ACC112 (cell line): ENCODE data around the gene RPS19BP1.

Experiments
- H2AFZ ChIP-seq: fragments of 200-600 bp; sonication (generic); one replicate; pipeline ENCODE4 v1.6.0; 2017; ENCODE audit warnings: antibody characterized with exemption, low read length; ENCODE audit not compliant: unreplicated experiment
- H3K27ac ChIP-seq: fragments of 200-600 bp; sonication (generic); 2 replicates; pipeline ENCODE4 v1.5.1; 2014; ENCODE audit warnings: low read depth, mild to moderate bottlenecking, antibody characterized with exemption, low read length, moderate library complexity
- H3K27me3 ChIP-seq: fragments of 200-600 bp; sonication (generic); 2 replicates; pipeline ENCODE4 v1.6.1; 2014; ENCODE audit warnings: mild to moderate bottlenecking, antibody characterized with exemption, low read length, moderate library complexity, mixed read lengths; ENCODE audit not compliant: insufficient read depth
- H3K36me3 ChIP-seq: fragments of 200-600 bp; sonication (generic); 2 replicates; pipeline ENCODE4 v1.6.1; 2016; ENCODE audit warnings: mild to moderate bottlenecking, antibody characterized with exemption, low read length, moderate library complexity, mixed read lengths; ENCODE audit not compliant: insufficient read depth
- H3K4me1 ChIP-seq: fragments of 200-600 bp; sonication (generic); one replicate; pipeline ENCODE4 v1.6.1; 2016; ENCODE audit warnings: low read length, mixed read lengths; ENCODE audit not compliant: insufficient read depth, unreplicated experiment, control insufficient read depth
- H3K4me3 ChIP-seq: fragments of 200-600 bp; sonication (generic); 2 replicates; pipeline ENCODE4 v1.5.1; 2014; ENCODE audit warnings: mild to moderate bottlenecking, low read depth, low read length
- H3K79me2 ChIP-seq: fragments of 200-600 bp; sonication (generic); one replicate; pipeline ENCODE4 v1.6.0; 2016; ENCODE audit warnings: low read length; ENCODE audit not compliant: control insufficient read depth, unreplicated experiment, insufficient read depth

Gene RPS19BP1

DNA sequence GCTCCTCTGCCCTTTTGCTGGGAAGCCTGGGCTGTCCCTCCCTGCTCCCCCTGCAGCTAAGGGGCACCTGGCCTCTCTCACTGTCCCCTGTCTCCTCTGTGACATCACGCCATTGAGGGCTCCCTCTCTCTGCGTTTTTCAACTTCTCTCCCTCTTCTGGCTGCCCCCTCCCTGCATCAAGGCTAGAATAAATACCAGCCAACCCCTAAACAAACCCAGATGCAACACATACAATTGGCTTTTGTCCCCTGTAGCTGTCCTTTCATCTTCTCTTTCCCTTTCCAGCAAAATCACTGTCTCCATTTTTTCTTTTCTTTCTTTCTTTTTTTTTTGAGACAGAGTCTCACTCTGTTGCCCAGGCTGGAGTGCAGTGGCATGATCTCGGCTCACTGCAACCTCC is 33.7 kb downstream of the RPS19BP1 start:
- no peaks in the 10 kb centered on the region for H3K36me3 ChIP-seq
- H2AFZ ChIP-seq = no peak overlapping the region
- no peak overlapping the region for H3K27ac ChIP-seq
- no peaks in the 10 kb centered on the region for H3K27me3 ChIP-seq
- peaks cover 24% of the 10 kb centered on the region for H3K4me1 ChIP-seq
- no peak overlapping the region for H3K4me3 ChIP-seq
- H3K79me2 ChIP-seq = peaks cover 16% of the 10 kb centered on the region

DNA sequence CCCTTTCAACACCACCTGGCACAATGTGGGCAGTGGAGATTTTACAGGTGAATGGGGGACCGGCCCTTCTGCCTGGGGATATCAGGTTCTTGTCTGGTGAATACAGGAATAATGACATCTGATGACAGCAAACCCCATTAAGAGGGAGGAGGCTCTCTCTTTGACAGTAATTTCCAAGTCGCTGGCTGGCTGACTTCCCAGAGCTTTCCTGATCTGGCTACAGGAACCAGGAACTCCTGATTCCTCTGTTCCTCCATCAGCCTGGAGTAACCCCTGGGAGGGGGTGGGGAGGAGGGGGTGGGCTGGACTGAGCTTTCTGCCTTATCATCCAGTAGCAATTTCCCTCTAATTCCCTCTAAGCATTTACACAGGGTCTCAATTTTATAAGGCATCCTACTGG is 34.2 kb downstream of the RPS19BP1 start:
- no peak overlapping the region for H3K4me3 ChIP-seq
- H2AFZ ChIP-seq = no peak overlapping the region
- peaks cover 24% of the 10 kb centered on the region for H3K4me1 ChIP-seq
- H3K36me3 ChIP-seq = no peaks in the 10 kb centered on the region
- no peaks in the 10 kb centered on the region for H3K27me3 ChIP-seq
- H3K27ac ChIP-seq = no peak overlapping the region
- H3K79me2 ChIP-seq = peaks cover 12% of the 10 kb centered on the region

DNA sequence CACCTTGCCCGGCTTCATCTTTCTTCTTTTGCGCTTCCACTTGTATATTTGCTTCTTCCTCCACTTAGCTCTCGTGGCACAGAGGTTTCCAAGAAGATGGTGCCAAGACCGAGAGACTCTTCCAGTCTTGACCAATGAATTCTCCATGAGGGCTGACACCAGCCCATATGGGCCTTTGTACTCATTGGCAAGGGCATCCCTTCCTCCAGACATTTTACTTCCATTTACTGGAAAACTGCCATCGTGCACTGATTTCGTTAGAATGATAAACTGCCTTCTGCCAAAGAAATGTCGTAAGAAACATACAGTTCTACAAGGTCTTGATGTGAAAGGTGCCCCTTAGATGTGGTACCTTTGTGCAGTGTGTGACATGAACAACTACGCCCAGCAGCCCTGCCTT is 35.1 kb downstream of the RPS19BP1 start:
- H2AFZ ChIP-seq = no peak overlapping the region
- H3K4me3 ChIP-seq = no peak overlapping the region
- peaks cover 2% of the 10 kb centered on the region for H3K79me2 ChIP-seq
- no peaks in the 10 kb centered on the region for H3K36me3 ChIP-seq
- no peak overlapping the region for H3K27ac ChIP-seq
- no peaks in the 10 kb centered on the region for H3K27me3 ChIP-seq
- peaks cover 23% of the 10 kb centered on the region for H3K4me1 ChIP-seq

DNA sequence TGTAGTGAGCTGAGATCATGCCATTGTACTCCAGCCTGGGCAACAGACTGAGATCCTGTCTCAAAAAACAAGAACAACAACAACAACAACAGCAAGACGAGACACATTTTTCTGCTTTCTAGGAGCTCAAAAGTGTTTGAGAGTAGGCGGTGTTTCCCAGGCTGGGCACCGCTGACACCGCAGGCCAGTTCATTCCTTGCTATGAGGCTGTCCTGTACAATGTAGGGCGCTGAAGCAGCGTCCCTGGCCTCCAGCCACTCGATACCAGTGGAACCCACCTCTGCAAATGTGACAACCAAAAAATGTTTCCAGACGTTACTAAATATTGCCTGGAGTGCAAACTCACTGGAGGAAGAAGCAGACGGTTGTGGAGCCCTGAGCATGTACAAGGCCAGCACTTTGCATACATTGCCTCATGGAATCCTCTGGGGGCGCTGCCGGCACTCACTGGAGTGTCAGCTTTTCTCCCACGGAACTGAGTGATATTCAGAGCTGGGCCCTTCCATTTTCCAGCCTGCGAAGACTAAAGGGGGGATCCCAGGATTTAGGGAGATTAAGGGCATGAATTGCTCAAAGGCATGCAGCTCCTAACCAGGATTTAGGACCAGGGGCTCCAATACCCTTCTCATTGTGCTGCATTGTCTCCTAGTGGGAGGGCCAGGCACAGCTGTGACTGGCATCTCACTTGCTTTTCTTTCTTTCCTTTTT is 36.3 kb downstream of the RPS19BP1 start:
- H3K27me3 ChIP-seq = no peaks in the 10 kb centered on the region
- H2AFZ ChIP-seq = no peak overlapping the region
- no peaks in the 10 kb centered on the region for H3K79me2 ChIP-seq
- peaks cover 20% of the 10 kb centered on the region for H3K4me1 ChIP-seq
- no peak overlapping the region for H3K4me3 ChIP-seq
- H3K36me3 ChIP-seq = no peaks in the 10 kb centered on the region
- H3K27ac ChIP-seq = no peak overlapping the region

DNA sequence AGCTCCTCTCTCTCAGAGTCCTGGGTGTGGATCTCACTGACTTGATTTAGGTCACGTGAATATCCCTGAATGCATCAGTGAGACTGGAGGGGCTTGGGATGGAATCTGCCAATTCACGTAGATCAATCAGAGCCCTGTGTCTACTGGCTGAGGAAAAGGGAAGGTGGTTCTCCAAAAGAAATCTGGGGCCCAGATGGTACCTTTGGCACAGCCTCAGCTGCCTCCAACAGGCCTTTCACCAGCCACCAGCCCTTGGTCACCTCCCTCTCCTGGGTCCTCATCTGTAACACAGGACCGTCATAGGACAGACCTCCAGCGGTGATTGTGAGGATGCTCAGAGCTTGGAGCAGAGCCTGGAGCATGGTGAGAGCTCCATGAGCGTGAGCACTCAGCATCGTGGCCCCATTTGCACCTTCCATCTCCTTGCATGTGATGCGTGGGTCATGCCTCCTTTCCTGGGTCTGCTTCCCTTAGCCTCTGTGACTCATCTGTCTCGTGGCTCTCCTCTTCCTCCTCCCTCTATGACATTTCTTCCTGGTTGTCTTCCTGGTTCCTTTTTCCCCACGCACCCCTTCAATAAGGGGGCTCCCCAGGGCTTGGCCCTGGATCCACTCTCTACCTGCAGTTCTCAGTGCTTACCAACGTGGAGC is 38.0 kb downstream of the RPS19BP1 start:
- Histone ChIP-seq H3K27ac (peak overlapping the region; percentile 44; the same call in 1 of the 2 replicates), H3K79me2 (no peaks in the 10 kb centered on the region), H3K4me1 (peaks cover 16% of the 10 kb centered on the region), H2AFZ (no peak overlapping the region), H3K4me3 (no peak overlapping the region), H3K36me3 (no peaks in the 10 kb centered on the region), H3K27me3 (no peaks in the 10 kb centered on the region)

DNA sequence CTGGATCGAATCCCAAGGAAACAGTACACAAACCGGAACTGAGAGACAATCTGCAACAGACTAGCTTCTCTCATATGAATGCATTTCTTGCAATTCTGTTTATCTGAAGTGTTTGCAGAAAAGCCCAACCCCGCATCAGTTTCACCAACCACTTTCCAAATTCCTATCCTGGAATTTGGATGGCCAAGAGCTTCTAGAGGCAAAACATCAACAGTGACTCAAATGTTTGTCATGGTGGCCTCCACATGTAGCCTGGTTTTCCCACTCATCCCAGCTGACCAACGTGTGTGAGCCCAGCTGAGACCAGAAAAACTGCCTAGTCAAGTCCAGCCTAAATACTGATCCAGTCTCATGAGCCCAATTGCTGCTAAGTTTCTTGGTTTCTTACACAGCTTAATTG is 38.8 kb downstream of the RPS19BP1 start:
- Histone ChIP-seq H2AFZ (no peak overlapping the region), H3K79me2 (no peaks in the 10 kb centered on the region), H3K27me3 (no peaks in the 10 kb centered on the region), H3K27ac (peak overlapping the region; percentile 44; the same call in 1 of the 2 replicates), H3K4me1 (peaks cover 16% of the 10 kb centered on the region), H3K4me3 (no peak overlapping the region), H3K36me3 (no peaks in the 10 kb centered on the region)

DNA sequence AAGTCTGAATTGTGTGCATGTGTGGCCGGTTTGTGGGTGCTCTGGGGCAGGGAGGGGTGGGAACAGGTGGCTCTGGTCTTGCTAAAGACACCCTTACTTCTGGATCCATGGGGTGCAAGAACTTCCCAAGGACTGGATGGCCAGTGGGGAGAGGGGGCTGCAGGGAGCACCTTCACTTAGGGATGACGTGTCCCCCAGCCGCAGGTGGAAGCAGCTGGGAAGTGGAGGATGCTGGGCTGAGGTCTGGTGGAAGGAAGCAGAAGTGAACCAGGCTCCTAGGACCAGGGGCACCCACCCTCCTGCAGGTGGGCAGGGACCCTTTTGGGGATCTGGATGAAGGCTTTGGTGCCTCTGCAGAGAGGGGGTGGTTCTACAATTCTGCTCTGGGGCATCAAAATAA is 40.4 kb downstream of the RPS19BP1 start:
- H3K4me3 ChIP-seq = no peak overlapping the region
- peaks cover 16% of the 10 kb centered on the region for H3K4me1 ChIP-seq
- H3K27me3 ChIP-seq = no peaks in the 10 kb centered on the region
- H3K36me3 ChIP-seq = no peaks in the 10 kb centered on the region
- no peak overlapping the region for H2AFZ ChIP-seq
- no peaks in the 10 kb centered on the region for H3K79me2 ChIP-seq
- no peak overlapping the region for H3K27ac ChIP-seq

DNA sequence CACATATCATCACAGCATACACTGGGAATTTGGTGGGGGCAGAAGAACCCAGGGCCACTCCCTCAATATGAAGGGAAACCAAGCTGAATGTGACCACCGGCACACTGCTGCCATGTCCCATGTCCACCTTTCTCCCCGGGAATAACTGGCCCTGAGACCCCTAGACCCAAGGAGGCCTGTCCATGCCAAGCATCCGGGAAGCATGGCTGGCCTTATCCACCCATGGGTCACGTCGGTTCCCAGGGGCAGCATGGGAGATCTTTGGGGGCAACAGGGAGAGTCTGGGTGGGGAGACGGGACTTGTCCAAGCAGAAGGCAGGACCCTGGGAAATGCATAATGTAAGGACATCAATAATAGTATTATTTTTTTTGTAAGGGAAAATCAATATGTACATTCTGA is 40.9 kb downstream of the RPS19BP1 start:
- H3K4me1 ChIP-seq = peaks cover 16% of the 10 kb centered on the region

DNA sequence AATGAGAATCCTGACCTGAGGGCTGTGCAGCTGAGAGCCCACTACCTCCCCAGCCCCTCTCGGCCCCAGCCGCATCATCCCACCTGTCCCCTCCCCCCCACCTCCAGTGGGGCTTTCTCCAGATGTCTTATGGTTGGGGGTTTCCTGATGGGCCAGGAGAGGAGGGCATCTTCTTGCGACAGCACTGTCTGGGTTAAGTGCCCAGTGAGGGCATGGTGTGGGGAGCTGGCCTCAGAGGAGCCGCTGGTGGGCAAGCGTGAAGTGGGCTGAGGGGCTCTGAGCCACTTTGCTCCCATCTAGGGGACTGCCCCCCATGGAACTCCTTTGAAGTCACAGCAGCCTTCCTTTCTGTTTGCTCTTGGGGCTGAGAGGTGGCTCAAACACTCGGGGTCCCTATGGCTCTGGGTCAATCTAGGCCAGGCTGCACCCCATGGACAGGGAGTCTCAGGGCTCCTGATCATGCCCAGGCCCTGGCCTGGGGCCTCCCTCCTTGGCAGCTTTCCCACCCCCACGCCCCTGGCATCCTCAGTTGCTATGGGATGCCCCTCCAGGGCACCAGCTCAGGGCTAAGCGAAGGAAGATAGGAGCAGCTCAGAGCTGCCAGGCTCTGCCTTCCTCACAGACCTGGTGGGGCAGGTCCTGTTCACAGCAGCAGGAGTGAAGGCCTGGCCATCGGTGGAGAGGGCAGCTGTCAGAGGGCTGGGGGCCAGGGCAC is 41.4 kb downstream of the RPS19BP1 start:
- Histone ChIP-seq H3K4me1 (peaks cover 16% of the 10 kb centered on the region), H2AFZ (no peak overlapping the region), H3K36me3 (no peaks in the 10 kb centered on the region), H3K27ac (no peak overlapping the region), H3K79me2 (no peaks in the 10 kb centered on the region), H3K27me3 (no peaks in the 10 kb centered on the region), H3K4me3 (no peak overlapping the region)

More for the DNA sequence above, 40.9 kb downstream of the RPS19BP1 start:
- no peaks in the 10 kb centered on the region for H3K79me2 ChIP-seq
- H3K4me3 ChIP-seq = no peak overlapping the region
- no peaks in the 10 kb centered on the region for H3K36me3 ChIP-seq
- H3K27ac ChIP-seq = no peak overlapping the region
- no peak overlapping the region for H2AFZ ChIP-seq
- no peaks in the 10 kb centered on the region for H3K27me3 ChIP-seq

DNA sequence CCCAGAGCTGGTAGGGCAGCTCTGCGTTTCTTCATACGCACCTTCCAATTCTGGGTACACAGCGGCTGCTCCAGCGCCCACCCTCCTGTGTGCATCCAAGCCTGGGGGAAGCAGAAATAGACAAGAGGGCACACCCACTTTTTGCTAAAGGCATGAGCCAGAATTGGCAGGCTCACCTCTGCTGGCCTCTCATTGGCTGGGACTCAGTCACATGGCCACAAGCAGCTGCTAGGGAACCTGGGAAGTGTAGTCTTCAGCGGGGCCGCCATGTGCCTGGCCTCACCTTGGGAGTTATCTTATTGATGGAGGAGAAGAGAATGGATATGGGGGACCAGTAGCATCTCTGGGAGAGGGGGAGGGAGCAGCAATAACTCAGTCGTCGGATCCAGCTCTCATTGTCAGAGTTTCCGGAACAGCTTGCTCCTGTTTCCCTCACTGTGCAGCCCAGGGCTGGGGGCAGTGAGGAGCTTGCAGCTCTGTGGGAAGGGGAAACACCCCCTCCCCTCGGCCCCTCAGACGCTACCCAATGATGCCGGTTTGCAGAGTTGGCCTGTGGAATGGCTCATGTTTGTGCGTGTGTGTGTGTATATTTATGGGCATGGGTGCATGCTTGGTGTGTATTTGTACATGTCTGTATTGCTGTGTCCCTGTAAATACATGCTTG is 42.3 kb downstream of the RPS19BP1 start:
- Histone ChIP-seq H3K36me3 (no peaks in the 10 kb centered on the region), H3K27me3 (no peaks in the 10 kb centered on the region), H3K27ac (no peak overlapping the region), H3K79me2 (no peaks in the 10 kb centered on the region), H3K4me3 (no peak overlapping the region), H3K4me1 (peaks cover 16% of the 10 kb centered on the region), H2AFZ (no peak overlapping the region)
